Thoracic aorta (tissue), 2 donors: ENCODE results near the gene SSMEM1. TPM values are rescaled to one million over a fixed set of nuclear protein-coding genes. Genes with fewer than 3 reads are reported as not detected.

ENCODE experiments used
- ATAC-seq: fragments of 150-250 bp; one replicate; pipeline ENCODE4 v1.8.0; 2017; ENCODE audit warnings: low read depth; ENCODE audit not compliant: insufficient number of reproducible peaks, low FRiP score
- DNase-seq: peaks from one replicate; pipeline ENCODE4 v3.0.0-alpha.2; 2020; ENCODE audit warnings: low spot score
- H3K27ac ChIP-seq, 2 donors: fragments of 200-600 bp; sonication (generic); 1 replicate in 1 of 2; 2 replicates in 1 of 2; pipeline ENCODE4 v1.5.1; 2016; ENCODE audit warnings: mild to moderate bottlenecking in 2 of 2, moderate library complexity in 2 of 2
- H3K27me3 ChIP-seq: fragments of 200-600 bp; sonication (generic); replicated peaks from 2 replicates; pipeline ENCODE4 v1.6.0; 2016; ENCODE audit warnings: mild to moderate bottlenecking; ENCODE audit not compliant: insufficient read depth
- H3K36me3 ChIP-seq: fragments of 200-600 bp; sonication (generic); one replicate; pipeline ENCODE4 v1.5.1; 2016
- H3K4me1 ChIP-seq, 2 donors: fragments of 200-600 bp; sonication (generic); 1 replicate in 1 of 2; 2 replicates in 1 of 2; pipeline versions ENCODE4 v1.5.1 to v1.6.0; 2016; ENCODE audit warnings: low read depth in 2 of 2, mild to moderate bottlenecking in 1 of 2; ENCODE audit not compliant: control insufficient read depth in 1 of 2
- H3K4me3 ChIP-seq: fragments of 200-600 bp; sonication (generic); 2 replicates; pipeline ENCODE4 v1.5.1; 2016; ENCODE audit warnings: mild to moderate bottlenecking
- H3K9me3 ChIP-seq: fragments of 200-600 bp; sonication (generic); 2 replicates; pipeline ENCODE4 v1.5.1; 2016
- CTCF ChIP-seq: fragments of 200-600 bp; sonication (generic); IDR thresholded peaks from one replicate; pipeline ENCODE4 v1.5.1; 2019; ENCODE audit warnings: antibody characterized with exemption
- total RNA-seq, 2 donors: library from RNA; depleted of rRNA; stranded (reverse); fragments of >200 nt; gene quantifications; one replicate each; pipeline versions ENCODE4 v1.1.0 to v1.2.3, GENCODE V29; 2016

SSMEM1 gene
- total RNA-seq, 2 donors from 2014 or later: not detected

DNA sequence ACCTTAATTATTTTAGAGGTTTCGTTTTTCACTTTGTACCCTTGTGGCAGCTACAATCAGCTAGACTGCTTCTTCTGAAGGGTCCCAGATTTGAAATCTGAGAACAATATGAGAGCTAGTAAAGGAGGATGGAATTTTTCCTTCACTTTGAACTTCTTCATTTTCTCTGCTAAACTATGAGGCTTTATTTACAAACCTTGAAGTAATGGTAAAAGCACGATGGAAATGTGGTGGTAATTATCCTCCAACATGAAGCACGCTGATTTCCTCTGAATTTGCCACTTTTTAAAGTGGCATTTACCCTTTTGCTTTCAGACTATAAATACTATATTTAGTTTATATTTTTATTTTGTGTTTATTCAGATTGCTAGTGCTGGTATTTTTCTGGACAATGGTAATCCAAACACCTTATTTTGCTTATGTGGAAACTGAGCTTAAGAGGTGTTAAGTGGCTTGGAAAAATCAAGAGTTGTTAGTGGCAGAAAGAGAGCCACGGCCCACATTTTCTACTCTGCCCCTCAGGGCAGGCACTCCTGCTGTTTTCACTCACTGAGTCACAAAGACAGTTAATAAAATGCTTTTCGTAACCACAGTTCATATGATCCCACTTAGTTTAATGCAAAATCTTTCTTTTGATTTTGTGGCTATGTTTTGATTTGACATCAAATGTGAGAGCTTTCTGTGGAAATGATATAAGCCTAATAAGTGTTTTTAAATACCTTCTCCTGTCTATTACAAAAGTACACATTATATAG lies 2.7 kb downstream of the SSMEM1 start:
- DNase-seq: no peak
- no peak overlapping the region for H3K27ac ChIP-seq
- H3K27me3 ChIP-seq: no peaks in the 10 kb centered on the region
- H3K4me1 ChIP-seq: no peaks in the 10 kb centered on the region
- ATAC-seq: no peak
- H3K36me3 ChIP-seq: no peaks in the 10 kb centered on the region
- TF ChIP-seq CTCF: no peak
- H3K9me3 ChIP-seq: no peaks in the 10 kb centered on the region
- no peak overlapping the region for H3K4me3 ChIP-seq

GRCh38 chr7:130213828-130214227 lies 6.2 kb downstream of the SSMEM1 start:
- no peaks in the 10 kb centered on the region for H3K27me3 ChIP-seq
- TF ChIP-seq CTCF: no peak
- H3K4me3 ChIP-seq: no peak overlapping the region
- ATAC-seq (no peak), DNase-seq (no peak)
- no peaks in the 10 kb centered on the region for H3K36me3 ChIP-seq
- H3K27ac ChIP-seq: no peak overlapping the region
- no peaks in the 10 kb centered on the region for H3K9me3 ChIP-seq
- H3K4me1 ChIP-seq: no peaks in the 10 kb centered on the region

- Histone ChIP-seq H3K36me3 (no peaks in the 10 kb centered on the region), H3K4me1 (no peaks in the 10 kb centered on the region), H3K27ac (no peak overlapping the region), H3K4me3 (no peak overlapping the region), H3K27me3 (no peaks in the 10 kb centered on the region), H3K9me3 (no peaks in the 10 kb centered on the region)
- no peak for TF ChIP-seq CTCF
- no peak for ATAC-seq
- no peak for DNase-seq
Observed at GRCh38 chr7:130216025-130216424, 8.4 kb downstream of the SSMEM1 start.

DNA sequence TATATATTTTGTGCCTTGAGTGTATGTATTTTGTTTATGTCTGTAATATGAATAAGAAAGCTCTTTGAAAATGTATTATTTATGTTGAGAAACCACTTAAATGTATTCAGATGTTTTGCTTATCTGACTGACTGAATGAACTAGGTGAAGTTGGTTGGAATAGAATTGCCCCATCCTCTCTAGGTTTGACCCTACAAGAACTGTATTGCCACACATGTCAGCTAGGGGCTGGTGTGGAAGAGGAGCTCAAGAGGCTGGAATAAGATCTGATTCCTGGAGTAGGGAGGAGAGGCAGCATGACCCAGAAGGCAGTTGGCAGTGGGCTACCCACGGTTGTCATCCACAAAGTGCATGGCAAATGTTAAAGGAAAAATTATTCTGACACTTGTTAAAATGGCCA lies 9.1 kb downstream of the SSMEM1 start:
- DNase-seq: no peak
- Histone ChIP-seq H3K4me3 (no peak overlapping the region), H3K4me1 (no peaks in the 10 kb centered on the region), H3K27me3 (no peaks in the 10 kb centered on the region), H3K9me3 (no peaks in the 10 kb centered on the region), H3K27ac (no peak overlapping the region), H3K36me3 (no peaks in the 10 kb centered on the region)
- TF ChIP-seq CTCF: no peak
- no peak for ATAC-seq

DNA sequence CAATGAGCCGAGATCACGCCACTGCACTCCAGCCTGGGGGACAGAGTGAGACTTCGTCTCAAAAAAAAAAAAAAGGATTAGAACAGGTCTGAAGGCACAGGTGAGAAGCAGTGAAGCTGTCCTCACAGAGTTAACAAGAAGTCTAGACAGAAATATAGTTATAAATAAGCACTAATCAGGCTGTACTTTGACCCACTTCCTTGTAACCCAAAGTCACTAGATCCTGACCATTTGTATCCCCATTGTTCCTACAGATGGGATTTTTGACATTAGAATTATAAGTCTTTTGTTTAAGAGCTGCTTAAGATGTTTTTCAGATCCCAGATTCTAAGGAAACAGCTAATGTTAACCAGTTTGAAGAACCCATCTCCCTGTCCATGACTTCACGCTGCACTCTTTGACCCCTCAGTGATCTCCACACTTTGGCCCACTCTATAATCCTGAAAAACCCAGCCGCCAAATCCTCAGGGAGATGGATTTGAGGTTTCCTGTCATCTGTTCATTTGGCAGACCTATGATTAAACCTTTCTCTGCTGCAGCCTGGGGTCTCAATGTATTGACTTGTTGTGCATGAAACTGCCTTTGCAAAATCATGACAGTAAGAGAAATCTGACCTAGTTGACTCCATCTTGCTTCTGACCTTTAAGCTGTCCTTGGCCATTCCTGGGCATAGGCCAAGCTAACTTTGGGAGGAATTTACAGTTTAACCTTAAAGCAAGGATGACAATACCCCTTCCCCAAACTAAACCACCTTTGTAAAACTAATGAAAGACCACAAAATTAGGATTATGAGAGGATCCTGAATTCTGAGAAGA lies 11.4 kb downstream of the SSMEM1 start:
- H3K27ac ChIP-seq: no peak overlapping the region
- DNase-seq (no peak), ATAC-seq (no peak)
- no peaks in the 10 kb centered on the region for H3K9me3 ChIP-seq
- no peaks in the 10 kb centered on the region for H3K4me1 ChIP-seq
- TF ChIP-seq CTCF: no peak
- no peak overlapping the region for H3K4me3 ChIP-seq
- no peaks in the 10 kb centered on the region for H3K36me3 ChIP-seq
- H3K27me3 ChIP-seq: no peaks in the 10 kb centered on the region
